DND-41 (cell line): ENCODE measurements around the gene TMEM117.

Experiments used
- CTCF ChIP-seq: IDR thresholded peaks from 2 replicates; pipeline ENCODE4 v1.5.1; 2012; ENCODE audit warnings: borderline replicate concordance, low read length, moderate library complexity, mild to moderate bottlenecking; ENCODE audit not compliant: poor library complexity, severe bottlenecking; ENCODE audit errors: extremely low read depth
- EZH2 ChIP-seq: IDR thresholded peaks from 3 replicates; pipeline ENCODE4 v1.6.1; 2012; ENCODE audit warnings: borderline replicate concordance, low read depth, mild to moderate bottlenecking, moderate library complexity, low read length, inconsistent platforms; ENCODE audit not compliant: severe bottlenecking

- no peak for TF ChIP-seq CTCF
- no peak for TF ChIP-seq EZH2
These were observed 458.8 kb downstream of the TMEM117 start for GRCh38 chr12:44294649-44295048.
